GM12874 (cell line): ENCODE measurements around the gene ADRB2.

ENCODE experiments used
- TF ChIP-seq, protein P1 (sequence below): IDR thresholded peaks from 2 replicates; pipeline ENCODE4 v1.5.1; 2011; ENCODE audit warnings: low read depth, mild to moderate bottlenecking, control low read depth, low read length, moderate library complexity; ENCODE audit not compliant: insufficient read depth

Gene ADRB2

DNA sequence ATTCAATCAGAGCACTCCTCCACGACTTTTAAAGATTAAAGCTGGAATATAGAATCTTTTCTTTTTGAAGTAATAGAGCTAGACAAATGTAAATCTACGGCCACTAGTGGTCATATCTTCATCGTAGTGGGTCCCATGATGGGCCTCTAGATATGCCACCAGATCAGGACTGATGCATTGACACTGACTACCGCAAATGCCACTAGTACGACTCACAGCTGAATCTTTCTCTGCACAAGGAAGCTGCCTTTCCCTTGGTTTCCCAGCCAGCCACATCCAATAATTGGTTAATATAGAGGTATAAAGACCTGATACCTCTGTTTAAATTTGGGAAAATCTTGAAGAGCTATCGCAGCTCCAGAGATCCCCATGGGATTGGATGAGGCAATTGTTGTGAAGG lies 37.8 kb upstream of the ADRB2 start:
- TF ChIP-seq, protein P1, sequence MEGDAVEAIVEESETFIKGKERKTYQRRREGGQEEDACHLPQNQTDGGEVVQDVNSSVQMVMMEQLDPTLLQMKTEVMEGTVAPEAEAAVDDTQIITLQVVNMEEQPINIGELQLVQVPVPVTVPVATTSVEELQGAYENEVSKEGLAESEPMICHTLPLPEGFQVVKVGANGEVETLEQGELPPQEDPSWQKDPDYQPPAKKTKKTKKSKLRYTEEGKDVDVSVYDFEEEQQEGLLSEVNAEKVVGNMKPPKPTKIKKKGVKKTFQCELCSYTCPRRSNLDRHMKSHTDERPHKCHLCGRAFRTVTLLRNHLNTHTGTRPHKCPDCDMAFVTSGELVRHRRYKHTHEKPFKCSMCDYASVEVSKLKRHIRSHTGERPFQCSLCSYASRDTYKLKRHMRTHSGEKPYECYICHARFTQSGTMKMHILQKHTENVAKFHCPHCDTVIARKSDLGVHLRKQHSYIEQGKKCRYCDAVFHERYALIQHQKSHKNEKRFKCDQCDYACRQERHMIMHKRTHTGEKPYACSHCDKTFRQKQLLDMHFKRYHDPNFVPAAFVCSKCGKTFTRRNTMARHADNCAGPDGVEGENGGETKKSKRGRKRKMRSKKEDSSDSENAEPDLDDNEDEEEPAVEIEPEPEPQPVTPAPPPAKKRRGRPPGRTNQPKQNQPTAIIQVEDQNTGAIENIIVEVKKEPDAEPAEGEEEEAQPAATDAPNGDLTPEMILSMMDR = no peak

DNA sequence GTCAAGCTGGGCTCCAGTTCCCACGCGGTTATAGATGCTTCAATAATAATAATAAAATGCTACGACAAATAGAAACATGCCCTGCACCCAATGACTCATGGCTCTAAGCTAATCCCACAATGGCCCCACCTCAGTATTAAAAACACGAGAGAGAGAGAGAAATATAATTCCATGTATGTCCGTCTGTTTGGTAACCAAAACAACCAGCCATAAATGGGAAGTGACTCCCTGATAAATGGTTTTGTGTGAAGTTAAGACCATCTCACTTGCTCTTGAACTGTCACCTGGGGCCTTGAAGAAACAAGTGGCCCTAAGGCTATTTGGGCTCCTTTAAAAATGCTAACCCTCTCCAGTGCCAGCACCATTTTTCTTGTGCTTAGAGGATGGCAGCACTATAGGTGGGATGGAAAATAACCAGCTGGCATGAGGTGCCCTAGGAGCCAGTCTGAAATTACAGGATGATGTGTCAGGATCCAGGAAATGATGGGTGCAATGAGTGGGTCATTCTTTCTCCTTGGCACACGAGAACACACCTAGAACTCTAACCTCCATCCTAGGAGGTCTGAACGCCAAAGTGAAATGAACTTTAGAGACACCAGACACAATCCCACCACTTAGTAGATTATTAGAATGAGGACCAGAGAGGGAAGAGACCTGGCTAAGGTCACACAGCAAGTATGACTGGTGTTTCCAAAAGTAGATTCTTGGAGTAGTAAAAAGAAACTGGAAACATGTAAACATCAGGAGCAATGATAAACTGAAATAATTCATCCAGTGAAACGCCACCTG lies 35.7 kb upstream of the ADRB2 start:
- TF ChIP-seq, protein P1 = no peak

DNA sequence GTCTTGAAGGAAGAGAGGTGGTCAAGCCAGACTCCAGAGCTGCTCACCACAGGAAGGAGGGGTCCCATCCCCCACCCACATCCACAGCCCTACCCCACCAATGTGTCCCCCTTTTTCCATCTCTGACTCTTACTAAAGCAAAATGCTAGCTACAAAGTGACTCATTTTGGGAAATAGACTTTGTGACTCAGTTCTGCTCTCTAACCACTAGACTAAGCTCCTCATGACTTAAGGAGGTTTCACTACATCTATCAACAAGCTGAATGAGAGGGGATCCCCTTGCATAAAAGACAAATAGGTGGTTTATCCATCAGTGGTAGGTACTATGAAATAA lies 35.1 kb upstream of the ADRB2 start:
- TF ChIP-seq, protein P1 = no peak

DNA sequence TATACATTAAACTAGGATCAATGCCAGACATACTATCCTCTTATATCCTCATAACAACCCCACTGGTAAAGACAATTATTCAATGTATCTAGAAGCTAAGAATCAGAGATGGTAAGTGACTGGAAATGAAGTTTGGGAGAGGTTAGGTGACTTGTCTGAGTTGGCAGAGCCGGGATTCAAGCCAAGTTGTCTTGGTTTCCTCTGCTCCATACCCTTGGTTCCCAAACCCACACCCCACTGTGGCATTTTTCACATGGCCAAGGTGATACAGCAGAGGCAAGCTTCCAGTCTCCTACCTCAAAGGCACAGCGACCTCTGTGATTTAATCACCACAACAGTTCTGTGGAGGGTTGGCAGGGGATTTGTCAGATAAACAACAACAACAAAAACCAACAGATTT lies 34.7 kb upstream of the ADRB2 start:
- TF ChIP-seq, protein P1 = no peak

DNA sequence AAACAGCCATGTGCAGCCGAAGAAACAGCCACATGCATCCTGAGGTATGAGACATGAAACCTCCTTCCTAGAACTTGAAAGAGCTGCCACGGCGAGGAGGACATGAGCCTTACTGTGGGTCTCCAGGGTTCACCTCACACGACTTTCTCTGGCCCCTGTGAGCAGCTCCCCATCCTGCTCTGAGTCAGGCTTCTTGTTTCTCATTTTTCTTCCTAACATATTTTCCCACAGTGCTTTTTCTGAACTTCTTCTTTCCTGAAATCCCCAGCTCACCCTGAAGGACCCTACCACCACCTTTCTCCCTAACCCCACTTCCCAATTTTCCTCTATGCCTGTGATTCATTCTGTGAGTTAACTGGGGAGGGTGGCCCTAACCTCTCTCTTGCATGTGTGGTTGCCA lies 33.7 kb upstream of the ADRB2 start:
- TF ChIP-seq, protein P1 = no peak

DNA sequence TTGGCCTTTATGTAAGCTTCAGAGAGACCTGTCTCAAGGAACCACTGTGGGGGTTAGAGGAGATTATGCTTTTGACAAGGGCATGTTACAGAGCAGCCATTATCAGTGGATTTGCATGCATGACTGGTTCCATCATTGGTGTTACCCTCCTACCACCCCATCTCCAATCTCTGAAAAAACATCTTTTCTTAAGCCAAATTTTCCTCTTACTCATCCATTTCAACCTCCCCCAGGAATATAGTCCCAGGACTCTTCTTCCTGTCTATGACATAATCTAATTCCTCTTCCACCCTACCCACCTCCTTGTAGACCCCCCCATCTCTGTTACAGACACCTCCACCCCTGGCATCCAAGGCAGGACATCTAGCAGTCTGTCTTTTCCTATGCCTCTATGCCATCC lies 33.1 kb upstream of the ADRB2 start:
- TF ChIP-seq, protein P1 = no peak

DNA sequence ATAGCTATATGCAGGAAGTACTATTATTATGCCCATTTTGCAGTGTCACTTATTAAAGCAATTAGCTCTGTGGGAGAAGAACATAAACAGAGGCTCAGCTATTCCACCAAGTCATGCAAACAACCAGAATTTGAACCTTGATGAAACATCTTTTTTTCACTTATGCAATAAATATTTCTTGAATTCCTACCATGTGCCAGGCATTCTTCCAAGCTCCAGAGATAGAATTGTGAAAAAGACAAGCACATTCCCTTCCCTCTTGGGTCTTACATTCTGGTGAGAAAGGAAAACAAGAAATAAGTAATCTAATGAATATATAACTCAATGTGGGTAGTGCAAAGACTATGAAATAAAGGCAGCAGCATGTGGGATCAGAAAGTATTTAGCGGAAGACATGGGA lies 32.1 kb upstream of the ADRB2 start:
- TF ChIP-seq, protein P1 = no peak
